K562 (cell line): ENCODE data around the gene PLTP. TPM values are rescaled to one million over a fixed set of nuclear protein-coding genes. Genes with fewer than 3 reads are reported as not detected.

Source experiments
- ATAC-seq: fragments of 200-7000 bp; cut with Tn5 transposase; 3 replicates; pipeline ENCODE4 v1.9.1; 2020; ENCODE audit warnings: moderate library complexity
- BruUV-seq: library from RNA; stranded (reverse); fragments of 400-500 nt; replicated peaks from 2 replicates; lab custom pipeline; 2021; lab: Mats Ljungman, UMichigan
- CTCF ChIA-PET: fragments of 300-600 bp; formaldehyde crosslinking; extraction: SDS; loops from one replicate; lab custom pipeline; 2021; ENCODE audit warnings: low intra/inter-chr PET ratio; lab: Yijun Ruan, JAX
- POLR2A ChIA-PET: fragments of 300-600, 350-650 bp; sonication (Branson Sonifier 250); formaldehyde crosslinking; extraction: SDS; loops from one replicate; lab custom pipeline; 2021; ENCODE audit warnings: antibody characterized with exemption, inconsistent platforms; lab: Yijun Ruan, JAX
- DNase-seq, 4 experiments: peaks; one replicate each; pipeline versions ENCODE4 v3.0.0 to v3.0.0-alpha.2; 2011 to 2018; ENCODE audit warnings: low spot score in 3 of 4, mixed read lengths in 3 of 4; ENCODE audit errors: extremely low read depth in 1 of 4
- FAIRE-seq: peaks from 2 replicates; lab custom pipeline; 2011; peaks lifted over from hg19 to GRCh38; lab: Jason Lieb, UNC
- H2AFZ ChIP-seq: 2 replicates; pipeline ENCODE4 v1.6.0; 2011; ENCODE audit warnings: low read depth, low read length, control low read depth, inconsistent platforms
- H3K27ac ChIP-seq: fragments of 200-600 bp; 3 replicates; pipeline ENCODE4 v1.8.0; 2011; ENCODE audit warnings: low read depth, mild to moderate bottlenecking, control low read depth, inconsistent platforms, low read length, moderate library complexity, mixed read lengths; ENCODE audit errors: extremely low read depth
- H3K27me3 ChIP-seq, 2 experiments: fragments of 300-600 bp in 1 of 2; 2 replicates in 1 of 2; 3 replicates in 1 of 2; pipeline versions ENCODE4 v1.6.0 to v1.8.0; 2011; ENCODE audit warnings: inconsistent platforms in 2 of 2, low read length in 2 of 2, mild to moderate bottlenecking in 1 of 2, mixed read lengths in 1 of 2, moderate library complexity in 1 of 2; ENCODE audit not compliant: control insufficient read depth in 2 of 2, insufficient read depth in 2 of 2
- H3K36me3 ChIP-seq: fragments of 300-600 bp; 3 replicates; pipeline ENCODE4 v1.8.0; 2011; ENCODE audit warnings: mild to moderate bottlenecking, low read length, inconsistent platforms; ENCODE audit not compliant: control insufficient read depth, insufficient read depth
- H3K4me1 ChIP-seq, 2 experiments: fragments of 200-600 bp in 1 of 2; replicated peaks in 1 of 2; 2 replicates in 1 of 2; 3 replicates in 1 of 2; pipeline versions ENCODE4 v1.5.1 to v1.8.0; 2011; ENCODE audit warnings: inconsistent platforms in 2 of 2, low read length in 2 of 2, mild to moderate bottlenecking in 1 of 2, mixed read lengths in 1 of 2, moderate library complexity in 1 of 2; ENCODE audit not compliant: control insufficient read depth in 2 of 2, insufficient read depth in 2 of 2
- H3K4me2 ChIP-seq: 2 replicates; pipeline ENCODE4 v1.6.1; 2011; ENCODE audit warnings: low read length, control low read depth, inconsistent platforms, mixed read lengths; ENCODE audit not compliant: insufficient read depth
- H3K4me3 ChIP-seq: fragments of 200-600 bp; sonication (generic), shearing (Covaris generic); 2 replicates; pipeline ENCODE4 v1.5.1; 2016; ENCODE audit warnings: control low read depth, inconsistent platforms
- H3K79me2 ChIP-seq: fragments of 200-600 bp; 3 replicates; pipeline ENCODE4 v1.8.0; 2011; ENCODE audit warnings: low read length, inconsistent platforms; ENCODE audit not compliant: control insufficient read depth, insufficient read depth
- H3K9ac ChIP-seq, 2 experiments: 2 replicates each; pipeline versions ENCODE4 v1.6.0 to v1.6.1; 2011; ENCODE audit warnings: low read depth in 2 of 2, low read length in 2 of 2, control low read depth in 1 of 2, inconsistent platforms in 1 of 2, mild to moderate bottlenecking in 1 of 2, mixed read lengths in 1 of 2; ENCODE audit not compliant: insufficient read depth in 1 of 2
- H3K9me1 ChIP-seq: one replicate; pipeline ENCODE4 v1.6.0; 2011; ENCODE audit warnings: inconsistent platforms, mild to moderate bottlenecking, low read length, moderate library complexity; ENCODE audit not compliant: control insufficient read depth, insufficient read depth
- H3K9me3 ChIP-seq: replicated peaks from 2 replicates; pipeline ENCODE4 v1.5.1; 2011; ENCODE audit warnings: low read depth, low read length, inconsistent platforms; ENCODE audit not compliant: control insufficient read depth, insufficient read depth
- H4K20me1 ChIP-seq: replicated peaks from 2 replicates; pipeline ENCODE4 v1.6.1; 2011; ENCODE audit warnings: low read length, inconsistent platforms, mixed read lengths; ENCODE audit not compliant: control insufficient read depth, insufficient read depth
- DLX4 ChIP-seq: fragments of 250-450 bp; sonication (Bioruptor Pico); IDR thresholded peaks from 2 replicates; pipeline ENCODE4 v1.6.1; 2021; ENCODE audit warnings: mild to moderate bottlenecking
- EWSR1 ChIP-seq: fragments of 450-650 bp; IDR thresholded peaks from 2 replicates; pipeline ENCODE4 v1.6.1; 2018; ENCODE audit warnings: borderline replicate concordance, mild to moderate bottlenecking, low read depth, moderate library complexity; ENCODE audit not compliant: partially characterized antibody
- MNT ChIP-seq, 2 experiments: fragments of 450-650 bp; conservative IDR thresholded peaks; 2 replicates each; pipeline ENCODE4 v1.6.1; 2017; ENCODE audit warnings: mild to moderate bottlenecking in 2 of 2, moderate library complexity in 2 of 2
- NBN ChIP-seq: fragments of 450-650 bp; IDR thresholded peaks from 2 replicates; pipeline ENCODE4 v1.6.1; 2016; ENCODE audit warnings: low read depth, mild to moderate bottlenecking
- PKNOX1 ChIP-seq: fragments of 450-650 bp; IDR thresholded peaks from 2 replicates; pipeline ENCODE4 v1.6.1; 2016
- RBM14 ChIP-seq: fragments of 200-400 bp; formaldehyde crosslinking; IDR thresholded peaks from 2 replicates; pipeline ENCODE4 v1.6.1; 2018; ENCODE audit warnings: low read depth, mild to moderate bottlenecking, low read length, moderate library complexity, borderline replicate concordance; ENCODE audit not compliant: insufficient read depth
- RFX1 ChIP-seq: fragments of 450-650 bp; IDR thresholded peaks from 2 replicates; pipeline ENCODE4 v1.6.1; 2016; ENCODE audit warnings: mild to moderate bottlenecking, moderate library complexity
- WGBS: fragments of 100-300 bp; shearing (Covaris generic); methylation state at CpG from one replicate; pipeline ENCODE4 v1.1.6; 2016; ENCODE audit warnings: low coverage, mixed read lengths; ENCODE audit not compliant: insufficient coverage; ENCODE audit errors: missing lambda C conversion rate; 5-methylcytosine and 5-hydroxymethylcytosine counted together
- in situ Hi-C: fragments of 300-500 bp; cut with MboI; formaldehyde crosslinking; loops from 4 replicates; pipeline ENCODE4 v1.15.0; 2018; ENCODE audit warnings: inconsistent platforms, mixed read lengths
- intact Hi-C: fragments of 100-400 bp; cut with micrococcal nuclease; formaldehyde crosslinking; loops from 2 replicates; pipeline ENCODE4 v1.14.2; 2022
- polyA plus RNA-seq, 8 experiments: library from polyadenylated mRNA; depleted of rRNA in 4 of 8; stranded (reverse) in 5 of 8; unstranded in 3 of 8; fragments of >200 nt; fragmentation: Nextera tagmentation in 2 of 8; fragmentation: Illumina TruSeq in 1 of 8; extraction: Ambion mirVana in 2 of 8; extraction: Trizol in 1 of 8; gene quantifications; 2 replicates each; pipeline versions ENCODE4 v1.2.1 to v1.2.3, GENCODE V29; 2011 to 2014; ENCODE audit warnings: inconsistent platforms in 1 of 8, missing spikeins in 1 of 8
- total RNA-seq, 7 experiments: library from RNA; depleted of rRNA in 6 of 7; stranded (reverse); fragments of >200 nt in 6 of 7; fragmentation: Illumina TruSeq in 2 of 7; extraction: Trizol in 2 of 7; gene quantifications; 2 replicates each; pipeline versions ENCODE4 v1.2.1 to v1.2.3, GENCODE V29; 2011 to 2021; ENCODE audit warnings: low replicate concordance in 1 of 7

PLTP gene
- total and polyA plus RNA-seq, 9 of the 15 experiments (the other 6 are each of a cell fraction or from before 2014, with no cell fraction given) = 2.8 to 29.3 (median 17.6) TPM

GRCh38 chr20:45924391-45925261, 12.7 kb upstream of the PLTP start (continued):
- TF ChIP-seq MNT (conservative IDR thresholded peaks at IDR 0.05) (no peak), DLX4 (no peak), RBM14 (no peak)
- TF ChIP-seq, all 486 proteins: peak for 5

GRCh38 chr20:45921337-45922189, 9.6 kb upstream of the PLTP start:
- in situ Hi-C loops = no loop called here
- FAIRE-seq = no peak

More at GRCh38 chr20:45921337-45922189, 9.6 kb upstream of the PLTP start:
- Histone ChIP-seq H3K27ac (no peak overlapping the region), H3K9ac (no peak overlapping the region), H3K36me3 (no peaks in the 10 kb centered on the region), H3K4me3 (no peak overlapping the region), H4K20me1 (0 out of 2 replicates have a peak, but pooled peaks cover 3% of the 10 kb centered on the region), H3K9me1 (no peaks in the 10 kb centered on the region), H2AFZ (no peak overlapping the region), H3K9me3 (no peaks in the 10 kb centered on the region), H3K4me2 (no peak overlapping the region), H3K79me2 (no peaks in the 10 kb centered on the region), H3K4me1 (peaks cover 10% of the 10 kb centered on the region in 2 experiments; a peak in 4 of 5 replicates), H3K27me3 (no peaks in the 10 kb centered on the region)
- no peak for ATAC-seq
- 0 out of 2 replicates have a peak, but pooled peaks have one; percentile 7 for TF ChIP-seq PKNOX1
- TF ChIP-seq RFX1 = peak; percentile 36; the same call in 1 of the 2 replicates
- no peak for TF ChIP-seq NBN
- TF ChIP-seq EWSR1 = no peak
- intact Hi-C loops = no loop called here
- POLR2A ChIA-PET = interaction anchor here (0.6 to 8.0 kb wide), 6 partner anchors 11 to 53 kb away, joined by 3 to 91 read pairs (median 4); partner anchors contain the start of gene PCIF1
- 34% methylated on average over 11 of the region's 11 CpGs for WGBS
- CTCF ChIA-PET = no interaction called here
- DNase-seq = no peak
- no TSS peak for BruUV-seq
